ENCODE data around the gene CHST14.

CHST14 gene

DNA sequence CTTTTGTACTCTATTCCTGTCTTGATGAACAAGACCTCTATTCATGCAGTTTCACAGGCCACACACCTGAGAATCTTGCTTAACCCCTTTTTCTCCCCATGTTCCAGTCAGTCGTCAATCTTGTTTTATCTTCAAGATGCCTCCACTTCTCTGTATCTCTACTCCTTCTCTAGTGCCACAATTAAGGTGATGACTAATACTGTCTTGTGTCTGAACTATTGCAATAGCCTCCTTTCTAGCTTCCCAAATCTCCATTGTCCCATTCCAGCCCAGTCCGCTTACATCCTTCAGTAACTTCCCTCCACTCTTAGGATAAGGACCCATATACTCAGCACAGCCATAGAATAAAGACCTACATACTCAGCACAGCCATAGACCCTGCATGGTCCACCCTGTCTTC is 24.7 kb downstream of the CHST14 start:
- H2AFZ ChIP-seq (ENCODE audit: low read length, unreplicated experiment): no peak overlapping the region
- no peaks in the 10 kb centered on the region for H3K36me3 ChIP-seq (ENCODE audit: insufficient read depth, low read length)
- H3K4me3 ChIP-seq (ENCODE audit: low read depth, low read length): no peak overlapping the region
- H3K27ac ChIP-seq (ENCODE audit: low read depth, low read length): no peak overlapping the region
- H3K27me3 ChIP-seq (ENCODE audit: insufficient read depth, low read length): no peaks in the 10 kb centered on the region
- peaks cover 17% of the 10 kb centered on the region for H3K4me1 ChIP-seq (ENCODE audit: control insufficient read depth, insufficient read depth, low read length, unreplicated experiment)
- no peaks in the 10 kb centered on the region for H3K79me2 ChIP-seq (ENCODE audit: control insufficient read depth, insufficient read depth, low read length, unreplicated experiment)

DNA sequence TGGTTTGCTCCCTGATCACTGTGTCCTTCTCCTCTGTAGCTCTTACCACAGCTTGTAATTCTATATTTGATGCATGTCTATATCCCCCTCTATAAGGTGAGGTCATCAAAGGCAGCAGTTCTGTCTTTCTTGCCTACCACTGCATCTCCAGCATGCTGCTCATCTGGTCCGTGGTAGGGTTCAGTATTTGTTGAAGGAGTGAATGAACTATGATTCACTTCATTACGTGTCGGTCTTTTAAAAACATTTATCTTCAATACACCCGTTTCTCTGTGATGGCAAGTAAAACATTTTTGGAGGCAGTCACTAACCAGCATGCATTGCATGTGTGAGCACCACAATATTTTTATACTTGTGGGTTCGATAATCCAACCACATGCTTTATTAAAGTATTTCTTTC is 27.6 kb downstream of the CHST14 start:
- H3K27ac ChIP-seq (ENCODE audit: low read depth, low read length): no peak overlapping the region
- no peak overlapping the region for H3K4me3 ChIP-seq (ENCODE audit: low read depth, low read length)
- no peaks in the 10 kb centered on the region for H3K36me3 ChIP-seq (ENCODE audit: insufficient read depth, low read length)
- no peaks in the 10 kb centered on the region for H3K27me3 ChIP-seq (ENCODE audit: insufficient read depth, low read length)
- H2AFZ ChIP-seq (ENCODE audit: low read length, unreplicated experiment): no peak overlapping the region
- H3K4me1 ChIP-seq (ENCODE audit: control insufficient read depth, insufficient read depth, low read length, unreplicated experiment): peaks cover 23% of the 10 kb centered on the region
- H3K79me2 ChIP-seq (ENCODE audit: control insufficient read depth, insufficient read depth, low read length, unreplicated experiment): no peaks in the 10 kb centered on the region

DNA sequence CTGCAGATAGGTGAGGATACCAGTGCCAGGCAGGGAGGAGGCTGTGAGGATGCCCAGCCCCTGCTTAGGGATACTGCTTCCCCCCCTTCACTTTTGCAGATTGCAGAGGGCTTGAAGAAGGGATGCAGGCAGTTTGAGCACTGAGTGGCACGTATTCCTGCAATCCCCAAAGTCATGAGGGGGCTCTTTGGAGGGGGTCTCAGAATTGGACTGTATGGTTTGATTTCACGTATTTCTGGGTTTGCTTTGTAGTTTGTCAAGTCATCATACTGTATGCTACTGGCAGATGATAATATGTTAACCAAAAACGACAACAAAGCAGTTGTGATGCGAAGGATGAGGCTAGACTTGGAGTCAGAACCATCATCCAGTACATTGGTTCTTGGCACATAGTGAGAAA is 28.1 kb downstream of the CHST14 start:
- no peaks in the 10 kb centered on the region for H3K36me3 ChIP-seq (ENCODE audit: insufficient read depth, low read length)
- no peaks in the 10 kb centered on the region for H3K79me2 ChIP-seq (ENCODE audit: control insufficient read depth, insufficient read depth, low read length, unreplicated experiment)
- H2AFZ ChIP-seq (ENCODE audit: low read length, unreplicated experiment): no peak overlapping the region
- peaks cover 19% of the 10 kb centered on the region for H3K4me1 ChIP-seq (ENCODE audit: control insufficient read depth, insufficient read depth, low read length, unreplicated experiment)
- no peak overlapping the region for H3K4me3 ChIP-seq (ENCODE audit: low read depth, low read length)
- H3K27me3 ChIP-seq (ENCODE audit: insufficient read depth, low read length): no peaks in the 10 kb centered on the region
- H3K27ac ChIP-seq (ENCODE audit: low read depth, low read length): no peak overlapping the region

DNA sequence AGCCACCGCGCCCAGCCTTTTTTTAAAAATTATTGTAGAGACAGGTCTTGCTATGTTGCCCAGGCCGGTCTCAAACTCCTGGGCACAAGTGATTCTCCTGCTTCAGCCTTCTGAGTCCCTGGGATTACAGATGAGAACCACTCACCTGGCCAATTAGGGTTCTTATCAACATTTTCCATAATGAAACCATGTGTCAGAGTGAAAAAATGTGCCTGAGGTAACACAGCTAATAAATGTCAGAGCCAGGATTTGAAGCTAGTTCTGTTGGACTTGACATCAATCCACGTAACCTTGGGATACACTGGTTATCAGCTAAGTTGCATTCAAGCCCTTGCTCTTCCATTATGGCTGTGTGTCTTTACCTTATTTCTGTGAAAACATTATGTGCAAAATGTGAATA is 29.1 kb downstream of the CHST14 start:
- H2AFZ ChIP-seq (ENCODE audit: low read length, unreplicated experiment): no peak overlapping the region
- H3K79me2 ChIP-seq (ENCODE audit: control insufficient read depth, insufficient read depth, low read length, unreplicated experiment): no peaks in the 10 kb centered on the region
- no peaks in the 10 kb centered on the region for H3K27me3 ChIP-seq (ENCODE audit: insufficient read depth, low read length)
- no peak overlapping the region for H3K4me3 ChIP-seq (ENCODE audit: low read depth, low read length)
- no peaks in the 10 kb centered on the region for H3K36me3 ChIP-seq (ENCODE audit: insufficient read depth, low read length)
- no peak overlapping the region for H3K27ac ChIP-seq (ENCODE audit: low read depth, low read length)
- peaks cover 15% of the 10 kb centered on the region for H3K4me1 ChIP-seq (ENCODE audit: control insufficient read depth, insufficient read depth, low read length, unreplicated experiment)

DNA sequence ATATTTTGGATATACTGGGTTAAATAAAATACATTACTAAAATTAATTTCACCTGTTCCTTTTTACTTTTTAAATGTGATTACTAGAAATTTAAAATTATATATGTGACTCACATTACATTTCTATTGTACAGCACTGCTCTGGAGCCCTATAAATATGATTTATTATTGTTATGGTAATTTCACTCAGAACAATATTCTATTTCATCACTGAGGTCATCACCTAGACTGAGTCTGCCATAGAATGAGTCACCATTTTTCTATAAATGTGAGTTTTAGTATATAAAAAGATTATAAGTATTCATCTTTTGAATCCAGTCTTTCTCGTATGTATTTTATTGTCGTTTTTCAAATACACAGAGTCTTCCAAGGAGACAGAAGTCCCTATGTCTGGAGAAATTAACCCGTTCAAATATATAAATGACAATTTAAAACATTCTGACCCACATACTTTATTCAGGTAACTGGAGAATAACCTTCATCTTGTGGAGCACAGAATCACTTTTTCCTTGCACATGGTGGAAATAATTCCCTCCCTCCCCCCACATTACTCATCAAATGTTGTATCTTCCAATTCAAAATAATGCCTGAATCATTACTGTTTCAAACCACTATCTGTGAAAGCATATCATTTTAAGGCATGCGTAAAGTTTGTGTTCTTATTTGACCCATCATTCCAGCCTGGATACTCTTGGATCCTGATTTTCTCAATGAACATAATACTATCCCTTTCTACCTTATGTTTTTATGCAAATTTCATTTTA is 30.0 kb downstream of the CHST14 start:
- H3K27me3 ChIP-seq (ENCODE audit: insufficient read depth, low read length): no peaks in the 10 kb centered on the region
- H3K36me3 ChIP-seq (ENCODE audit: insufficient read depth, low read length): no peaks in the 10 kb centered on the region
- no peaks in the 10 kb centered on the region for H3K79me2 ChIP-seq (ENCODE audit: control insufficient read depth, insufficient read depth, low read length, unreplicated experiment)
- peak overlapping the region; percentile 5; the same call in 1 of the 2 replicates for H3K4me3 ChIP-seq (ENCODE audit: low read depth, low read length)
- peak overlapping the region; percentile 63 for H3K27ac ChIP-seq (ENCODE audit: low read depth, low read length)
- H3K4me1 ChIP-seq (ENCODE audit: control insufficient read depth, insufficient read depth, low read length, unreplicated experiment): peaks cover 15% of the 10 kb centered on the region
- H2AFZ ChIP-seq (ENCODE audit: low read length, unreplicated experiment): peak overlapping the region; percentile 10

DNA sequence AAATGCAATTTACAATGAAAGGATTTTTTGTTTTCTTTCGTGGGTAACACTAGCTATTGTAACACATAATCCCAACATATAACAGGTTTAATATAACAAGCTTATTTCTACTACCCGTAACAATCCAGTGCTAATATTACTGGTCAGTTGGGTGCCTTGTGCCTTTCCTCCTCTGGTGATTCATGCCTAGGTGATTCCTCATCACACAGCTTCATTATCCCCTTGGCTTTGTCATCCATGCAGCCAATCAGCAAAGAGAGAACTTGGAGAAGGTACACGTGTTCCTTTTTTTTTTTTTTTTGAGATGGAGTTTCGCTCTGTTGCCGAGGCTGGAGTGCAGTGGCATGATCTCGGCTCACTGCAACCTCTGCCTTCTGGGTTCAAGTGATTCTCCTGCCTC is 30.7 kb downstream of the CHST14 start:
- Histone ChIP-seq H2AFZ (ENCODE audit: low read length, unreplicated experiment) (no peak overlapping the region), H3K36me3 (ENCODE audit: insufficient read depth, low read length) (no peaks in the 10 kb centered on the region), H3K27ac (ENCODE audit: low read depth, low read length) (peak overlapping the region; percentile 63), H3K4me1 (ENCODE audit: control insufficient read depth, insufficient read depth, low read length, unreplicated experiment) (peaks cover 17% of the 10 kb centered on the region), H3K27me3 (ENCODE audit: insufficient read depth, low read length) (no peaks in the 10 kb centered on the region), H3K4me3 (ENCODE audit: low read depth, low read length) (peak overlapping the region; percentile 5; the same call in 1 of the 2 replicates), H3K79me2 (ENCODE audit: control insufficient read depth, insufficient read depth, low read length, unreplicated experiment) (no peaks in the 10 kb centered on the region)

DNA sequence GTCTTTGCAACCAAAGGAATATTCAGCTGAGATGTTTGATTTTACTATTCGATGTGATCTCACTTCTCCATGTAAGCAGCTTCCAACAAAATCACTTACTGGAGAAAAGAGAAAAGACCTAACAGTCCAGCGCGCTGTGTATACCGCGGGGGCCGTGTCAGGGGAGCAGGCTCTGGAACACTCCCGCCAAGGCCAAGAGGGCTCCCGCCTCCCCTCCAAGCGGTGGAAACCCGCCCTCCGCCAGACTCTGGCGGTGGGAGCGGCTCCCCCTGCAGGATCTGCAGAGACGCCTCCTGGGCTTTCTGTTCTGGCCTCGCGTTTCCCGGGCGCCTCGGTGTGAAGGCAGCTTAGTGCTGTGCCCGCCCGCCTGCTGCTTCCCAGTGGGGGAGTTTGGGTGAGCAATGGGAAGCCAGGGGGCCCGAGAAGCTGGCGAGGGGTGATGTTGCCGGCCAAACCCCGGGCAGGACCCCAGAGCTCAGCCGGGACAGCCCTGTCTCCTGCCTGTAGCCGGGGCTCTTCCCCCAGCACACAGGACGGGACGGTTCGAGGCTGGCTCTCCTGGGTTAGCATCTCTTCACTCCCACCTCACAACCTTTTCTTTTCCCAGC is 36.3 kb downstream of the CHST14 start:
- H3K27ac ChIP-seq (ENCODE audit: low read depth, low read length): no peak overlapping the region
- peak overlapping the region; percentile 29 for H3K4me3 ChIP-seq (ENCODE audit: low read depth, low read length)
- peaks cover 6% of the 10 kb centered on the region for H3K4me1 ChIP-seq (ENCODE audit: control insufficient read depth, insufficient read depth, low read length, unreplicated experiment)
- H3K27me3 ChIP-seq (ENCODE audit: insufficient read depth, low read length): peaks cover 15% of the 10 kb centered on the region
- H2AFZ ChIP-seq (ENCODE audit: low read length, unreplicated experiment): peak overlapping the region; percentile 34
- H3K79me2 ChIP-seq (ENCODE audit: control insufficient read depth, insufficient read depth, low read length, unreplicated experiment): no peaks in the 10 kb centered on the region
- no peaks in the 10 kb centered on the region for H3K36me3 ChIP-seq (ENCODE audit: insufficient read depth, low read length)

DNA sequence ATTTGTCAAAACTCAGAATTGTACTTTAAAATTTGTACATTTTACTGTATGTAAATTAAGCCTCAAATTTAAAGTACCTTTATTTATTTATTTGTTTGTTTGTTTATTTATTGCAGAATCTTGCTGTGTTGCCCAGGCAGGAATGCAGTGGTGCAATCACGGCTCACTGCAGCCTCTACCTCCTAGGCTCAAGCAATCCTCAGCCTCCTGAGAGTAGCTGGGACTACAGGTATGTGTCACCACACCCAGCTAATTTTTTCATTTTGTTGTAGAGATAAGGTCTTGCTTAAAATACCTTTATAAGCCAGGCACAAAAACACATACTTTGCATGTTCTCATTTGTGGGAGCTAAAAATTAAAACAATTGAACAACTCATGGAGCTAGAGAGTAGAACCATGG is 37.4 kb downstream of the CHST14 start:
- peaks cover 6% of the 10 kb centered on the region for H3K4me1 ChIP-seq (ENCODE audit: control insufficient read depth, insufficient read depth, low read length, unreplicated experiment)
- no peak overlapping the region for H2AFZ ChIP-seq (ENCODE audit: low read length, unreplicated experiment)
- peaks cover 15% of the 10 kb centered on the region for H3K27me3 ChIP-seq (ENCODE audit: insufficient read depth, low read length)
- no peak overlapping the region for H3K4me3 ChIP-seq (ENCODE audit: low read depth, low read length)
- no peaks in the 10 kb centered on the region for H3K79me2 ChIP-seq (ENCODE audit: control insufficient read depth, insufficient read depth, low read length, unreplicated experiment)
- no peaks in the 10 kb centered on the region for H3K36me3 ChIP-seq (ENCODE audit: insufficient read depth, low read length)
- H3K27ac ChIP-seq (ENCODE audit: low read depth, low read length): no peak overlapping the region

DNA sequence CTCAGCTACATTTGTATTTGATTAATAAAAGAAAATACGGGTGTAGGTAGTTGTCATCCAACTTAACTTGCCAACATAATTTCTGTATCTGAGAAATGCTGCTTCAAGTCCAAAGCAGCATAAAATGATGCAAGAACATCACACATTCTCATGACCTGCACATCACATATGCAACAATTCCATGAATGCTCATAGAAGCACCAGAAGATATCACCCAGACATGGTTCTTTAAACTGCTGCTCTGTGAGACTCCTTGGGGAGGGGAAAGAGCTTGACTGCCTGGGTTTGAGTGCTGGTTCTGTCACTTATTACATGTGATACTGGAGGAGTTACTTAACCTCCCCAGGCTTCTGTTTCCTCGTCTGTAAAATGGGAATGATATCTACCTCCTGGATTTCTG is 39.4 kb downstream of the CHST14 start:
- no peak overlapping the region for H3K4me3 ChIP-seq (ENCODE audit: low read depth, low read length)
- H3K4me1 ChIP-seq (ENCODE audit: control insufficient read depth, insufficient read depth, low read length, unreplicated experiment): peaks cover 6% of the 10 kb centered on the region
- H3K27ac ChIP-seq (ENCODE audit: low read depth, low read length): no peak overlapping the region
- no peak overlapping the region for H2AFZ ChIP-seq (ENCODE audit: low read length, unreplicated experiment)
- H3K27me3 ChIP-seq (ENCODE audit: insufficient read depth, low read length): peaks cover 15% of the 10 kb centered on the region
- H3K79me2 ChIP-seq (ENCODE audit: control insufficient read depth, insufficient read depth, low read length, unreplicated experiment): no peaks in the 10 kb centered on the region
- H3K36me3 ChIP-seq (ENCODE audit: insufficient read depth, low read length): no peaks in the 10 kb centered on the region

DNA sequence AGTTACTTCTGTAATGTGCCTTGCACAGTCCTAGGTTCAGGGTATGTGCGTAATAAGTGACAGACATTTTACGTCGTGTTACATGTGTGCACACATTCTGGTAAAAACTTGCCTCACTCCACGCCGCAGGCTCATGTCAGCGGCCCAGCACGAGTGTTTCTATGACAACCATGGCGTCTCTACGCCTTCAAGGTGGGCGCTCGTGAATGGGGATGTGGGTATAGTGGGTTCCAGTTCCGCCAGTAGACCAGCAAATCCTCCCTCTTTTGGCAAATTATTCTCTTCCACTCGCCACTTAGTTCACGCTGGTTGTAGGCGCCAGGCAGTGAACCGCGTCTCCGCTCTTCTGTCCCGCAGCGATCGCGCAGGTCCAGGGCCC is 40.3 kb downstream of the CHST14 start:
- H3K36me3 ChIP-seq (ENCODE audit: insufficient read depth, low read length): no peaks in the 10 kb centered on the region
- peaks cover 6% of the 10 kb centered on the region for H3K4me1 ChIP-seq (ENCODE audit: control insufficient read depth, insufficient read depth, low read length, unreplicated experiment)
- peak overlapping the region; percentile 76 for H3K4me3 ChIP-seq (ENCODE audit: low read depth, low read length)
- no peak overlapping the region for H3K27ac ChIP-seq (ENCODE audit: low read depth, low read length)
- H2AFZ ChIP-seq (ENCODE audit: low read length, unreplicated experiment): peak overlapping the region; percentile 74
- peaks cover 15% of the 10 kb centered on the region for H3K27me3 ChIP-seq (ENCODE audit: insufficient read depth, low read length)
- no peaks in the 10 kb centered on the region for H3K79me2 ChIP-seq (ENCODE audit: control insufficient read depth, insufficient read depth, low read length, unreplicated experiment)

DNA sequence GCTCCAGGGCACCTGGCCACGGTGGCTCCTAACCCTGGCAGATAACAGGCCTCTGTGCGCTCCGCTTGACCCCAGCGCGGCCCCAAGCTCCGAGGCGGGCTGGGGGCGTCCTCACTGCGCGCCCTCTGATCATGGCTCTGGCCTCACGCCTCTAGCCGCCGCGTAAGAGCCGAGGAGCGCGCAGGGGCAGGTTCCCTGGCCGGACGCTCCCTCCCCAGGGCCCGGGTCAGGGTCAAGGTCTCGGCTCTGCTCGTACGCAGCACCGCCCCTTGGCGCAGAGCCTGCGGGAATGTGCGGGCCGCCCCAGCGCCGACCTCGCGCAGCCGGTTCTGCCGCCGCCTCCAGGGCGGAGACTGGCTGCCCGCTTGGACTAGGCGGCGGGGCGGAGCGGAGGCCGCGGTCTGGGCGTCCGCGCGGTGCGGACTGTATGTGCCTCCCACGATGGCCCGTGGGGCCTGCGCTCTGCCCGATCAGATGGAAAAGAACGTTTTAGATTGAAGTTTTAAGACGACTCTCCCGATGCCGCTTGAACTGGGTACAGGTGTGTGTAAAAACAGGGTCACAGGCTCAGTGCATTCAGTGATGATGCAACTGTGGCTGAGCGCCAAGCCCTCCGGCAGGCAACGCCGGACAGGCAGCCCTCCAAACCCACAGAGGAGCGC is 40.8 kb downstream of the CHST14 start:
- H3K36me3 ChIP-seq (ENCODE audit: insufficient read depth, low read length): no peaks in the 10 kb centered on the region
- H3K27me3 ChIP-seq (ENCODE audit: insufficient read depth, low read length): peaks cover 15% of the 10 kb centered on the region
- peak overlapping the region; percentile 76 for H3K4me3 ChIP-seq (ENCODE audit: low read depth, low read length)
- peaks cover 3% of the 10 kb centered on the region for H3K4me1 ChIP-seq (ENCODE audit: control insufficient read depth, insufficient read depth, low read length, unreplicated experiment)
- peak overlapping the region; percentile 74 for H2AFZ ChIP-seq (ENCODE audit: low read length, unreplicated experiment)
- no peaks in the 10 kb centered on the region for H3K79me2 ChIP-seq (ENCODE audit: control insufficient read depth, insufficient read depth, low read length, unreplicated experiment)
- H3K27ac ChIP-seq (ENCODE audit: low read depth, low read length): no peak overlapping the region

Data from ACC112 (cell line).